Stimulated activated CD8-positive, alpha-beta memory T cell treated with anti-CD3 and anti-CD28 coated beads, Interleukin-15, amount 100 ng/mL, for 4 hours (primary cell): ENCODE data around the gene HIBCH.

ENCODE experiments used
- DNase-seq, 2 donors: peaks; one replicate each; pipeline ENCODE4 v3.0.0-alpha.2; 2020; ENCODE audit warnings: low read depth in 2 of 2

HIBCH gene

GRCh38 chr2:190188289-190188688 lies 131.3 kb downstream of the HIBCH start:
- DNase-seq = no peak

- DNase-seq = no peak
Measured at GRCh38 chr2:190186238-190186637, 133.4 kb downstream of the HIBCH start.

- no peak for DNase-seq
Measured at GRCh38 chr2:190185380-190185779, 134.2 kb downstream of the HIBCH start.

GRCh38 chr2:190184460-190184859 lies 135.2 kb downstream of the HIBCH start:
- DNase-seq = no peak

GRCh38 chr2:190183539-190183938 lies 136.1 kb downstream of the HIBCH start:
- DNase-seq = no peak

- no peak for DNase-seq
Measured at GRCh38 chr2:190182071-190182524, 137.5 kb downstream of the HIBCH start.

GRCh38 chr2:190181123-190181669 lies 138.4 kb downstream of the HIBCH start:
- DNase-seq = no peak

- DNase-seq = no peak
Measured at GRCh38 chr2:190180313-190181122, 139.1 kb downstream of the HIBCH start.

GRCh38 chr2:190179754-190180312 lies 139.8 kb downstream of the HIBCH start:
- no peak for DNase-seq

GRCh38 chr2:190178066-190178722 lies 141.4 kb downstream of the HIBCH start:
- no peak for DNase-seq

- DNase-seq = no peak
Measured at GRCh38 chr2:190177249-190178040, 142.2 kb downstream of the HIBCH start.

GRCh38 chr2:190173392-190173791 lies 146.2 kb downstream of the HIBCH start:
- DNase-seq = no peak

GRCh38 chr2:190170673-190171072 lies 149.0 kb downstream of the HIBCH start:
- DNase-seq = no peak

GRCh38 chr2:190169221-190170072 lies 150.2 kb downstream of the HIBCH start:
- no peak for DNase-seq

GRCh38 chr2:190167702-190168101 lies 151.9 kb downstream of the HIBCH start:
- DNase-seq = no peak

- no peak for DNase-seq
Measured at GRCh38 chr2:190165491-190165890, 154.1 kb downstream of the HIBCH start.

- no peak for DNase-seq
Measured at GRCh38 chr2:190162851-190163250, 156.8 kb downstream of the HIBCH start.

- no peak for DNase-seq
Measured at GRCh38 chr2:190159453-190159852, 160.2 kb downstream of the HIBCH start.

- no peak for DNase-seq
Measured at GRCh38 chr2:190158798-190159434, 160.7 kb downstream of the HIBCH start.
